ENCODE results near the gene NFKBIB.

DNA sequence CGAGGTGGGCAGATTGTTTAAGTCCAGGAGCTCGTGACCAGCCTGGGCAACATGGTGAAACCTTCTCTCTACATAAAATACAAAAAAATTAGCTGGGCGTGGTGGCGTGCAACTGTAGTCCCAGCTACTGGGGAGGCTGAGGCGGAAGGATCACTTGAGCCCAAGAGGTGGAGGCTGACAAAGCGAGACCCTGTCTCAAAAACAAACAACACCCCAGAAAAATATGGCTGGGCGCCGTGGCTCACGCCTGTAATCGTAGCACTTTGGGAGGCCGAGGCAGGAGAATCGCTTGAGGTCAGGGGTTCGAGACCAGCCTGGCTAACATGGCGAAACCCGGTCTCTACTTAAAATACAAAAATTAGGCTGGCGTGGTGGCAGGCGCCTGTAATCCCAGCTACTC is 46.6 kb upstream of the NFKBIB start:
- TF ChIP-seq SMC3 (conservative IDR thresholded peaks at IDR 0.05; ENCODE audit: poor library complexity): no peak
- TF ChIP-seq, protein P1, sequence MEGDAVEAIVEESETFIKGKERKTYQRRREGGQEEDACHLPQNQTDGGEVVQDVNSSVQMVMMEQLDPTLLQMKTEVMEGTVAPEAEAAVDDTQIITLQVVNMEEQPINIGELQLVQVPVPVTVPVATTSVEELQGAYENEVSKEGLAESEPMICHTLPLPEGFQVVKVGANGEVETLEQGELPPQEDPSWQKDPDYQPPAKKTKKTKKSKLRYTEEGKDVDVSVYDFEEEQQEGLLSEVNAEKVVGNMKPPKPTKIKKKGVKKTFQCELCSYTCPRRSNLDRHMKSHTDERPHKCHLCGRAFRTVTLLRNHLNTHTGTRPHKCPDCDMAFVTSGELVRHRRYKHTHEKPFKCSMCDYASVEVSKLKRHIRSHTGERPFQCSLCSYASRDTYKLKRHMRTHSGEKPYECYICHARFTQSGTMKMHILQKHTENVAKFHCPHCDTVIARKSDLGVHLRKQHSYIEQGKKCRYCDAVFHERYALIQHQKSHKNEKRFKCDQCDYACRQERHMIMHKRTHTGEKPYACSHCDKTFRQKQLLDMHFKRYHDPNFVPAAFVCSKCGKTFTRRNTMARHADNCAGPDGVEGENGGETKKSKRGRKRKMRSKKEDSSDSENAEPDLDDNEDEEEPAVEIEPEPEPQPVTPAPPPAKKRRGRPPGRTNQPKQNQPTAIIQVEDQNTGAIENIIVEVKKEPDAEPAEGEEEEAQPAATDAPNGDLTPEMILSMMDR (IDR thresholded peaks at IDR 0.05; ENCODE audit: poor library complexity, severe bottlenecking): no peak
